ENCODE results near the gene MAP7D1.

Gene MAP7D1

GRCh38 chr1:36128126-36128904, 27.6 kb upstream of the MAP7D1 start:
- DNase-seq = no peak

- no peak for DNase-seq
Measured at GRCh38 chr1:36128905-36129206, 27.1 kb upstream of the MAP7D1 start.

GRCh38 chr1:36132029-36132428, 23.9 kb upstream of the MAP7D1 start:
- DNase-seq = no peak

GRCh38 chr1:36133484-36133883, 22.5 kb upstream of the MAP7D1 start:
- no peak for DNase-seq

GRCh38 chr1:36134031-36134430, 21.9 kb upstream of the MAP7D1 start:
- no peak for DNase-seq

- DNase-seq = no peak
Measured at GRCh38 chr1:36134505-36135329, 21.2 kb upstream of the MAP7D1 start.

GRCh38 chr1:36135330-36135667, 20.7 kb upstream of the MAP7D1 start:
- no peak for DNase-seq

GRCh38 chr1:36135796-36136195, 20.2 kb upstream of the MAP7D1 start:
- no peak for DNase-seq

GRCh38 chr1:36136535-36136934, 19.4 kb upstream of the MAP7D1 start:
- DNase-seq = no peak

GRCh38 chr1:36137226-36137625, 18.7 kb upstream of the MAP7D1 start:
- no peak for DNase-seq

- peak; percentile 71 for DNase-seq
Measured at GRCh38 chr1:36137776-36138175, 18.2 kb upstream of the MAP7D1 start.

GRCh38 chr1:36139521-36139920, 16.4 kb upstream of the MAP7D1 start:
- DNase-seq = no peak

GRCh38 chr1:36142121-36142520, 13.8 kb upstream of the MAP7D1 start:
- no peak for DNase-seq

- no peak for DNase-seq
Measured at GRCh38 chr1:36143424-36143823, 12.5 kb upstream of the MAP7D1 start.

- no peak for DNase-seq
Measured at GRCh38 chr1:36144413-36144812, 11.5 kb upstream of the MAP7D1 start.

GRCh38 chr1:36148821-36149236, 7.1 kb upstream of the MAP7D1 start:
- DNase-seq = no peak

- peak; percentile 96 for DNase-seq
Measured at GRCh38 chr1:36149237-36149972, 6.6 kb upstream of the MAP7D1 start, which contains the start of gene TRAPPC3. Gene TRAPPC3 (minus strand): TSS chr1:36149486. CDS start chr1:36149378, 108 bp downstream.

GRCh38 chr1:36149973-36150295, 6.0 kb upstream of the MAP7D1 start:
- no peak for DNase-seq

- peak; percentile 55 for DNase-seq
Measured at GRCh38 chr1:36150296-36151133, 5.4 kb upstream of the MAP7D1 start.

GRCh38 chr1:36151134-36151844, 4.7 kb upstream of the MAP7D1 start:
- no peak for DNase-seq

GRCh38 chr1:36151845-36152203, 4.1 kb upstream of the MAP7D1 start:
- no peak for DNase-seq

- DNase-seq = no peak
Measured at GRCh38 chr1:36153476-36153875, 2.5 kb upstream of the MAP7D1 start.

Measured in NCI-H187 treated with DMSO at 0.1 percent for 48 hours (cell line).